ENCODE data around the gene ARHGAP30.

Gene ARHGAP30

DNA sequence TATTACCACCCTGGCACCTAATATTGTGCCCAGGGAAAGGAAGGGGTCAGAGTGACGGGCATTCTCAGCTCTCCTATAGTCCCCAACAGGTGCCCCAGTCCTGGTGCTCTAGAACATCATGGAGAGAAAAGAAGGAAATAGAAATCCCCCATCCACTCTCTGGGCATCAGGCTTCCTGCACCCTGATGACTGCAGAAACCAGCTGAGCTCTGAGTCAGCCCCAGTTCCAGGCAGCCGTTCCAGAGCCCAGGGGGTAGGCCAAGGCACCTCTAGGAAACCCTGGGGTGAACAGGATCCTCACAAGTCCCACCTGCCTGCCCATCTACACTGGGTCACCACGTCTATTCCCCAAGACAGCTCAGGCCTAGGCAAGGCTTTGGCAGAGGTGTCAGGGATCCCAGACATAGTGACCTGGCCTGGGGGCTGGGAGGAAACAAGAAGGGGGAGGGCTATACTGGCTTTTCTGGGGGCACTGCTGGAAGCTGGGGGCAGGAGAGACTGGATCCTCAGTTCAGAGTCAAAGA lies 19.0 kb upstream of the ARHGAP30 start:
- no peak for TF ChIP-seq NFIC (IDR thresholded peaks at IDR 0.05)
- no peak for TF ChIP-seq CREB1 (IDR thresholded peaks at IDR 0.05; ENCODE audit: low read depth)
- TF ChIP-seq, protein P1, sequence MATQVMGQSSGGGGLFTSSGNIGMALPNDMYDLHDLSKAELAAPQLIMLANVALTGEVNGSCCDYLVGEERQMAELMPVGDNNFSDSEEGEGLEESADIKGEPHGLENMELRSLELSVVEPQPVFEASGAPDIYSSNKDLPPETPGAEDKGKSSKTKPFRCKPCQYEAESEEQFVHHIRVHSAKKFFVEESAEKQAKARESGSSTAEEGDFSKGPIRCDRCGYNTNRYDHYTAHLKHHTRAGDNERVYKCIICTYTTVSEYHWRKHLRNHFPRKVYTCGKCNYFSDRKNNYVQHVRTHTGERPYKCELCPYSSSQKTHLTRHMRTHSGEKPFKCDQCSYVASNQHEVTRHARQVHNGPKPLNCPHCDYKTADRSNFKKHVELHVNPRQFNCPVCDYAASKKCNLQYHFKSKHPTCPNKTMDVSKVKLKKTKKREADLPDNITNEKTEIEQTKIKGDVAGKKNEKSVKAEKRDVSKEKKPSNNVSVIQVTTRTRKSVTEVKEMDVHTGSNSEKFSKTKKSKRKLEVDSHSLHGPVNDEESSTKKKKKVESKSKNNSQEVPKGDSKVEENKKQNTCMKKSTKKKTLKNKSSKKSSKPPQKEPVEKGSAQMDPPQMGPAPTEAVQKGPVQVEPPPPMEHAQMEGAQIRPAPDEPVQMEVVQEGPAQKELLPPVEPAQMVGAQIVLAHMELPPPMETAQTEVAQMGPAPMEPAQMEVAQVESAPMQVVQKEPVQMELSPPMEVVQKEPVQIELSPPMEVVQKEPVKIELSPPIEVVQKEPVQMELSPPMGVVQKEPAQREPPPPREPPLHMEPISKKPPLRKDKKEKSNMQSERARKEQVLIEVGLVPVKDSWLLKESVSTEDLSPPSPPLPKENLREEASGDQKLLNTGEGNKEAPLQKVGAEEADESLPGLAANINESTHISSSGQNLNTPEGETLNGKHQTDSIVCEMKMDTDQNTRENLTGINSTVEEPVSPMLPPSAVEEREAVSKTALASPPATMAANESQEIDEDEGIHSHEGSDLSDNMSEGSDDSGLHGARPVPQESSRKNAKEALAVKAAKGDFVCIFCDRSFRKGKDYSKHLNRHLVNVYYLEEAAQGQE (IDR thresholded peaks at IDR 0.05; ENCODE audit: low read depth) = no peak
- no peak for TF ChIP-seq ZBTB7A (IDR thresholded peaks at IDR 0.05; ENCODE audit: low read depth)
- no peak for TF ChIP-seq YY1 (IDR thresholded peaks at IDR 0.05; ENCODE audit: low read depth)
- no peak for TF ChIP-seq FOXM1 (IDR thresholded peaks at IDR 0.05; ENCODE audit: borderline replicate concordance, low read depth)
- TF ChIP-seq TEAD4 (IDR thresholded peaks at IDR 0.05) = no peak
- no peak for TF ChIP-seq TCF12 (IDR thresholded peaks at IDR 0.05; ENCODE audit: low read depth)
- TF ChIP-seq, protein P2, sequence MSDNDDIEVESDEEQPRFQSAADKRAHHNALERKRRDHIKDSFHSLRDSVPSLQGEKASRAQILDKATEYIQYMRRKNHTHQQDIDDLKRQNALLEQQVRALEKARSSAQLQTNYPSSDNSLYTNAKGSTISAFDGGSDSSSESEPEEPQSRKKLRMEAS (IDR thresholded peaks at IDR 0.05) = no peak
- TF ChIP-seq, protein P3, sequence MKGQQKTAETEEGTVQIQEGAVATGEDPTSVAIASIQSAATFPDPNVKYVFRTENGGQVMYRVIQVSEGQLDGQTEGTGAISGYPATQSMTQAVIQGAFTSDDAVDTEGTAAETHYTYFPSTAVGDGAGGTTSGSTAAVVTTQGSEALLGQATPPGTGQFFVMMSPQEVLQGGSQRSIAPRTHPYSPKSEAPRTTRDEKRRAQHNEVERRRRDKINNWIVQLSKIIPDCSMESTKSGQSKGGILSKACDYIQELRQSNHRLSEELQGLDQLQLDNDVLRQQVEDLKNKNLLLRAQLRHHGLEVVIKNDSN (IDR thresholded peaks at IDR 0.05) = no peak
- no peak for TF ChIP-seq RAD21 (IDR thresholded peaks at IDR 0.05; ENCODE audit: low read depth)
- no peak for TF ChIP-seq EGR1 (IDR thresholded peaks at IDR 0.05)
- no peak for TF ChIP-seq EP300 (IDR thresholded peaks at IDR 0.05; ENCODE audit: borderline replicate concordance)
- TF ChIP-seq TAF1 (IDR thresholded peaks at IDR 0.05; ENCODE audit: low read depth) = no peak
- no peak for TF ChIP-seq CEBPB (IDR thresholded peaks at IDR 0.05)

DNA sequence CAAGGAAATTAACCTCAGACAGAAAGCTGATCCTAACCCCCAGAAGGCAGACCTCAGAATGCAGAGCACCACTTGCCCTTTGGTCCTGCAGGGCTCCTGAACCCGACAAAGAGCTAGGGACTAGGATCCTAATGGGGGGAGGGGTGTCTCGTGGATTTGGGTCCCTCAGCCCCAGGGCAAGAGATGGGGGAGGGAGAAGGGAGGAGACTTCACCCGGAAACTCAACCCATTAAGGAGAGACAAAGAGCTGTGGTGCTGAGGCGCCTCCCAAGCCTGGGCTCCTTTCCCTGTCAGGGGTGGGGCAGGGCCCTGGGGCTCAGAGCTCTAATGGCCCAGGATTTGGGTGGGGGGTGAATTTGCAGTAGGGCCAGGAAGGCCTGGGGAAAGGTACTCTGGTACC lies 16.8 kb upstream of the ARHGAP30 start:
- TF ChIP-seq CEBPB (IDR thresholded peaks at IDR 0.05) (no peak), ZBTB7A (IDR thresholded peaks at IDR 0.05; ENCODE audit: low read depth) (no peak)

DNA sequence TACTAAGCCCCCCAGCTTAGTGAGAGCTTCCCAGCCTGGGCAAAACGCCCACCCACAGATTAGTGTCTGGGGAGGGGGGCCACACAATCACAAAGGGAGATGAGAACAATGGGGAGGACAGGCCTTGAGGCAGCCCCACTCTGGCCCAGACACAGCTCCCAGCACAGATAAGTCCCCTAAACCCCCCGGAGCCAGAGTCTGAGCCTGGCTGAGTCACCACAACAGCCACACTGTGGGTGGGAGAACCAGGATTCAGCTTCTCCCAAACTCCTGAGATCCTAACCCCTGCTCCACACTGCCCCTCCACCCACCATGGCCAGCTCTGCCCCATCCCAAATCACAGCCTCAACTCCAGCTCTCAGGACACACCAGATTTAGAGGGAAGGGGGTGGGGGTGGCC lies 15.5 kb upstream of the ARHGAP30 start:
- no peak for TF ChIP-seq TAF1 (IDR thresholded peaks at IDR 0.05; ENCODE audit: low read depth)
- TF ChIP-seq, protein P3 (IDR thresholded peaks at IDR 0.05) = no peak
- no peak for TF ChIP-seq EP300 (IDR thresholded peaks at IDR 0.05; ENCODE audit: borderline replicate concordance)
- no peak for TF ChIP-seq YY1 (IDR thresholded peaks at IDR 0.05; ENCODE audit: low read depth)
- TF ChIP-seq FOXM1 (IDR thresholded peaks at IDR 0.05; ENCODE audit: borderline replicate concordance, low read depth) = no peak
- TF ChIP-seq NFIC (IDR thresholded peaks at IDR 0.05) = no peak
- TF ChIP-seq TEAD4 (IDR thresholded peaks at IDR 0.05) = no peak
- TF ChIP-seq RAD21 (IDR thresholded peaks at IDR 0.05; ENCODE audit: low read depth) = no peak
- no peak for TF ChIP-seq TCF12 (IDR thresholded peaks at IDR 0.05; ENCODE audit: low read depth)
- TF ChIP-seq, protein P2 (IDR thresholded peaks at IDR 0.05) = no peak

DNA sequence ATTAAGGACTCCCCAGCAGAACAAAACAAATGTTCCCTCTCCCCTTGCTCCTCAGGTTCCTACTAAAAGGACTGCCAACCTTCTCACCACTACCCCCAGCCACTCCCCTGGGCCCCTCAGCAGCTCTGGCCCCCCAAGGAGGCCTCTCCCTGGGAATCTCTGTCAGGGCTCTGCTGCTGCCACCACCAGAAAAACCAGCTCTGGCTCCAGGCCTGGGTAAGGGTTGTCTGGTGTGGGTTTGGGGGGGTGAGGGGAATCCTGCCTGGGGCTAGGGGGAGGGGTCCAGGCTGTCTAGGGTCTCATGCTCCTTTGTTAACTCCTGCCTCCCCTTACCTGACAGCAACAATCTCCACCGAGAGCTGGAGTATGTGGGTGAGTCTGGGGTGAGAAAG lies 14.9 kb upstream of the ARHGAP30 start:
- TF ChIP-seq ZBTB7A (IDR thresholded peaks at IDR 0.05; ENCODE audit: low read depth) (no peak), FOXM1 (IDR thresholded peaks at IDR 0.05; ENCODE audit: borderline replicate concordance, low read depth) (no peak), EGR1 (IDR thresholded peaks at IDR 0.05) (no peak), RAD21 (IDR thresholded peaks at IDR 0.05; ENCODE audit: low read depth) (no peak), EP300 (IDR thresholded peaks at IDR 0.05; ENCODE audit: borderline replicate concordance) (no peak), CREB1 (IDR thresholded peaks at IDR 0.05; ENCODE audit: low read depth) (no peak), YY1 (IDR thresholded peaks at IDR 0.05; ENCODE audit: low read depth) (no peak), TCF12 (IDR thresholded peaks at IDR 0.05; ENCODE audit: low read depth) (no peak), TEAD4 (IDR thresholded peaks at IDR 0.05) (no peak), CEBPB (IDR thresholded peaks at IDR 0.05) (no peak)
- TF ChIP-seq, protein P3 (IDR thresholded peaks at IDR 0.05) = no peak
- TF ChIP-seq, protein P2 (IDR thresholded peaks at IDR 0.05) = no peak
- TF ChIP-seq, protein P1 (IDR thresholded peaks at IDR 0.05; ENCODE audit: low read depth) = no peak

DNA sequence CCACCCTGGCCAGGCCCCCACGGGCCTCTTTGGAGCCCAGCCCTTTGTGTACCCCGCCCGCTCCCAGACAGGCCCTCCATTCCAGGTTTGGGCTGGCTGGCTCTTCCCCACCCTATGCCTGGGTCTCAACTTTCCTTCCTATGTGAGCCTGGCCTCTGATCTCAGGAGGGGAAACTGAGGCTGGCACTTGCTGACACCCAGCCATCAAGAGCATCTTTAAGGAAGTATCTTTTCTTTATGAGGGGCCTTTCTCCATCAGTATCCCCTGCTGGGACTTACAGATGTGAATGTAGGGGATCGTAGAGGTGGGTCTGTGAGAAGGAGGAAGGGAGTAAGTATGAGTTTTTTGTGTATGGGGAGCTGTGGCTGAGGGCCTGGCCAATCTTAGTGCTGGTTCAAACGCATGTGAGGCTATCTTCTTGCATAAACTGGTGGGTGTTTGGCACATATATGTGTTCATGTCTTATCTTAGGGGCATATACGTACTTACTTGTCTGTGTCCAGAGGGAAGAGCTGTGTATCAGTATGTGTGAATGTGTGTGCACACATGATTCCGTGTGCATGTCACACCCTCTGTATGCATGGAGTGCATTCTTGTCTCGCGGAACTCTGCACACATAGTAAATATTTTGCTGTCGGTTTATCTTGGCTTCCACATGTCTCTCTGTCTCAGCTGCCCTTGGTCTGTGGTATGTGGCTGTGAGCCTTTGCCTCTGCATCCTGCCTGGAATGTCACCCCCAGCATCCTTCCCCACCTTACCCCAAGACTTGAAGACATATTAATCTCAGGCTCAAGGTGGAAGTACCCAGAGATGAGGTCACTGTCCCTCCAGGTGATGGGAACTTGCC lies 14.3 kb upstream of the ARHGAP30 start:
- no peak for TF ChIP-seq FOXM1 (IDR thresholded peaks at IDR 0.05; ENCODE audit: borderline replicate concordance, low read depth)
- TF ChIP-seq ZBTB7A (IDR thresholded peaks at IDR 0.05; ENCODE audit: low read depth) = no peak; the same call in 1 of the 2 replicates
- TF ChIP-seq CREB1 (IDR thresholded peaks at IDR 0.05; ENCODE audit: low read depth) = no peak
- TF ChIP-seq, protein P3 (IDR thresholded peaks at IDR 0.05) = no peak
- TF ChIP-seq, protein P2 (IDR thresholded peaks at IDR 0.05) = no peak
- no peak for TF ChIP-seq CEBPB (IDR thresholded peaks at IDR 0.05)
- TF ChIP-seq NFIC (IDR thresholded peaks at IDR 0.05) = no peak
- TF ChIP-seq TCF12 (IDR thresholded peaks at IDR 0.05; ENCODE audit: low read depth) = no peak
- TF ChIP-seq RAD21 (IDR thresholded peaks at IDR 0.05; ENCODE audit: low read depth) = no peak
- no peak for TF ChIP-seq EP300 (IDR thresholded peaks at IDR 0.05; ENCODE audit: borderline replicate concordance)
- no peak for TF ChIP-seq EGR1 (IDR thresholded peaks at IDR 0.05)
- no peak for TF ChIP-seq TAF1 (IDR thresholded peaks at IDR 0.05; ENCODE audit: low read depth)
- TF ChIP-seq, protein P1 (IDR thresholded peaks at IDR 0.05; ENCODE audit: low read depth) = no peak
- no peak for TF ChIP-seq TEAD4 (IDR thresholded peaks at IDR 0.05)
- no peak for TF ChIP-seq YY1 (IDR thresholded peaks at IDR 0.05; ENCODE audit: low read depth)

All from Ishikawa (cell line).